Erythroblast (primary cell): ENCODE results near the gene SYT8.

Experiments
- DNase-seq, 2 experiments: peaks; one replicate each; lab custom pipeline; 2025; lab: John Stamatoyannopoulos, UW
- GATA1 ChIP-seq: IDR thresholded peaks from 2 replicates; pipeline ENCODE4 v1.6.1; 2011; ENCODE audit warnings: low read depth, mild to moderate bottlenecking, control low read depth, low read length, moderate library complexity
- POLR2A ChIP-seq: IDR thresholded peaks from 2 replicates; pipeline ENCODE4 v1.6.1; 2011; ENCODE audit warnings: mild to moderate bottlenecking, low read length

Gene SYT8

GRCh38 chr11:1858576-1858975 is 23.8 kb downstream of the SYT8 start:
- TF ChIP-seq GATA1 (no peak), POLR2A (no peak)
- DNase-seq: no peak

- TF ChIP-seq POLR2A: no peak
- TF ChIP-seq GATA1: no peak
- no peak for DNase-seq
Observed at GRCh38 chr11:1859004-1859403, 24.2 kb downstream of the SYT8 start.

- DNase-seq: no peak
- no peak for TF ChIP-seq GATA1
- TF ChIP-seq POLR2A: no peak
Observed at GRCh38 chr11:1860108-1860507, 25.3 kb downstream of the SYT8 start.

GRCh38 chr11:1861435-1862411 is 26.9 kb downstream of the SYT8 start:
- no peak for DNase-seq
- TF ChIP-seq GATA1 (no peak), POLR2A (no peak)

GRCh38 chr11:1862588-1863351 is 28.0 kb downstream of the SYT8 start:
- DNase-seq: no peak
- no peak for TF ChIP-seq GATA1
- TF ChIP-seq POLR2A: no peak

- TF ChIP-seq GATA1 (no peak), POLR2A (no peak)
- DNase-seq: peak; percentile 36 to 44
Observed at GRCh38 chr11:1863352-1864216, 28.8 kb downstream of the SYT8 start.

- no peak for DNase-seq
- no peak for TF ChIP-seq POLR2A
Observed at GRCh38 chr11:1864231-1864630, 29.4 kb downstream of the SYT8 start.

GRCh38 chr11:1864831-1865665 is 30.3 kb downstream of the SYT8 start:
- TF ChIP-seq GATA1 (no peak), POLR2A (no peak)
- DNase-seq: no peak

GRCh38 chr11:1866226-1866625 is 31.4 kb downstream of the SYT8 start:
- no peak for DNase-seq
- TF ChIP-seq GATA1 (no peak), POLR2A (no peak)

GRCh38 chr11:1866776-1867175 is 32.0 kb downstream of the SYT8 start:
- no peak for TF ChIP-seq POLR2A
- DNase-seq: no peak

GRCh38 chr11:1867381-1867780 is 32.6 kb downstream of the SYT8 start:
- no peak for DNase-seq
- TF ChIP-seq GATA1: no peak
- TF ChIP-seq POLR2A: no peak

GRCh38 chr11:1868056-1868635 is 33.4 kb downstream of the SYT8 start:
- DNase-seq: no peak
- no peak for TF ChIP-seq GATA1
